B cell (primary cell): ENCODE results near the gene PNMA8C. TPM values are rescaled to one million over a fixed set of nuclear protein-coding genes. Genes with fewer than 3 reads are reported as not detected.

Source experiments
- ATAC-seq: fragments of 200-7000 bp; cut with Tn5 transposase; one replicate; pipeline ENCODE4 v1.10.0; 2021; ENCODE audit warnings: low read depth, mild to moderate bottlenecking, moderate number of reproducible peaks, moderate library complexity
- CTCF ChIA-PET: fragments of 350-600 bp; sonication (Branson Sonifier 250); formaldehyde crosslinking; loops from one replicate; lab custom pipeline; 2021; ENCODE audit warnings: antibody characterized with exemption, inconsistent platforms; lab: Charles Lee
- POLR2A ChIA-PET: fragments of 350-600 bp; sonication (Branson Sonifier 250); formaldehyde crosslinking; loops from one replicate; lab custom pipeline; 2021; ENCODE audit warnings: antibody characterized with exemption; lab: Charles Lee
- DNase-seq: peaks from one replicate; pipeline ENCODE4 v3.0.0; 2013
- H2AFZ ChIP-seq: 2 replicates; pipeline ENCODE4 v1.6.1; 2012; ENCODE audit warnings: mild to moderate bottlenecking, low read depth, low read length; ENCODE audit not compliant: insufficient read depth, poor library complexity, severe bottlenecking
- H3K27ac ChIP-seq, 2 donors: 1 replicate in 1 of 2; 2 replicates in 1 of 2; pipeline ENCODE4 v1.5.1; 2012 to 2013; ENCODE audit warnings: low read length in 2 of 2, mild to moderate bottlenecking in 2 of 2, moderate library complexity in 1 of 2
- H3K27me3 ChIP-seq, 4 experiments: fragments of 200-600 bp in 1 of 4; sonication (generic) in 1 of 4; replicated peaks in 1 of 4; 1 replicate in 2 of 4; 2 replicates in 2 of 4; pipeline versions ENCODE4 v1.6.1 to v1.7.0; 2013 to 2016; ENCODE audit warnings: low read length in 3 of 4, mild to moderate bottlenecking in 2 of 4, mixed read lengths in 1 of 4, moderate library complexity in 1 of 4; ENCODE audit not compliant: insufficient read depth in 4 of 4, control insufficient read depth in 3 of 4; ENCODE audit errors: control extremely low read depth in 1 of 4
- H3K36me3 ChIP-seq, 2 experiments: replicated peaks in 1 of 2; 1 replicate in 1 of 2; 2 replicates in 1 of 2; pipeline versions ENCODE4 v1.6.1 to v1.7.1; 2013; ENCODE audit warnings: low read length in 1 of 2; ENCODE audit not compliant: insufficient read depth in 2 of 2, control insufficient read depth in 1 of 2; ENCODE audit errors: control extremely low read depth in 1 of 2, extremely low read depth in 1 of 2
- H3K4me1 ChIP-seq, 2 donors: fragments of 200-600 bp in 1 of 2; sonication (generic) in 1 of 2; 1 replicate in 1 of 2; 2 replicates in 1 of 2; pipeline versions ENCODE4 v1.5.1 to v1.6.1; 2013 to 2017; ENCODE audit warnings: low read length in 2 of 2; ENCODE audit not compliant: control insufficient read depth in 2 of 2, insufficient read depth in 2 of 2
- H3K4me2 ChIP-seq: replicated peaks from 2 replicates; pipeline ENCODE3; 2012; ENCODE audit warnings: mild to moderate bottlenecking, low read depth, low read length; ENCODE audit not compliant: poor library complexity, severe bottlenecking
- H3K4me3 ChIP-seq, 5 experiments: fragments of 200-600 bp in 1 of 5; sonication (generic) in 1 of 5; 1 replicate in 3 of 5; 2 replicates in 2 of 5; pipeline versions ENCODE4 v1.5.1 to v1.7.0; 2011 to 2016; ENCODE audit warnings: low read length in 4 of 5, mild to moderate bottlenecking in 4 of 5, low read depth in 2 of 5, control low read depth in 1 of 5, moderate library complexity in 1 of 5; ENCODE audit not compliant: insufficient read depth in 1 of 5; ENCODE audit errors: control extremely low read depth in 1 of 5, extremely low read depth in 1 of 5
- H3K79me2 ChIP-seq: fragments of 200-600 bp; sonication (generic); one replicate; pipeline ENCODE4 v1.6.0; 2016; ENCODE audit warnings: low read length; ENCODE audit not compliant: control insufficient read depth, insufficient read depth
- H3K9ac ChIP-seq: fragments of 200-600 bp; sonication (generic); 2 replicates; pipeline ENCODE4 v1.6.1; 2017; ENCODE audit warnings: mild to moderate bottlenecking, low read length, moderate library complexity
- H3K9me3 ChIP-seq, 3 donors: one replicate each; pipeline versions ENCODE4 v1.6.1 to v1.7.1; 2013; ENCODE audit warnings: low read length in 2 of 3; ENCODE audit not compliant: control insufficient read depth in 2 of 3, insufficient read depth in 1 of 3; ENCODE audit errors: control extremely low read depth in 1 of 3
- H4K20me1 ChIP-seq: 2 replicates; pipeline ENCODE4 v1.6.0; 2012; ENCODE audit warnings: mild to moderate bottlenecking, low read length; ENCODE audit not compliant: insufficient read depth, control insufficient read depth, poor library complexity, severe bottlenecking
- H3K27ac Mint-ChIP-seq: one replicate; pipeline ENCODE4 v1.8.0; 2021; ENCODE audit warnings: mixed read lengths
- H3K27me3 Mint-ChIP-seq: one replicate; pipeline ENCODE4 v1.8.0; 2021; ENCODE audit warnings: mixed read lengths
- H3K4me1 Mint-ChIP-seq: one replicate; pipeline ENCODE4 v1.8.0; 2021; ENCODE audit warnings: mixed read lengths
- H3K4me3 Mint-ChIP-seq: one replicate; pipeline ENCODE4 v1.8.0; 2021; ENCODE audit warnings: mixed read lengths
- H3K9me3 Mint-ChIP-seq: one replicate; pipeline ENCODE4 v1.8.0; 2022; ENCODE audit warnings: mixed read lengths; ENCODE audit not compliant: insufficient read depth
- CTCF ChIP-seq: fragments of 200-600 bp; IDR thresholded peaks from one replicate; pipeline ENCODE4 v1.8.0; 2022; ENCODE audit warnings: antibody characterized with exemption, mild to moderate bottlenecking
- EZH2 ChIP-seq: IDR thresholded peaks from 2 replicates; pipeline ENCODE4 v1.6.1; 2012; ENCODE audit warnings: borderline replicate concordance, low read depth, mild to moderate bottlenecking, moderate library complexity, low read length; ENCODE audit not compliant: insufficient read depth, poor library complexity, severe bottlenecking
- WGBS: methylation state at CpG from one replicate; pipeline ENCODE4 v1.1.5; 2013; ENCODE audit warnings: missing lambda C conversion rate; ENCODE audit not compliant: insufficient coverage; 5-methylcytosine and 5-hydroxymethylcytosine counted together
- intact Hi-C: fragments of 100-400 bp; cut with micrococcal nuclease; formaldehyde crosslinking; loops from one replicate; pipeline ENCODE4 v1.10.0; 2022
- polyA plus RNA-seq: library from polyadenylated mRNA; depleted of rRNA; stranded (reverse); fragments of >200 nt; gene quantifications from 2 replicates; pipeline ENCODE4 v1.2.3, GENCODE V29; 2012
- total RNA-seq, 2 donors: library from RNA; stranded (reverse); fragments of 120-200 nt in 1 of 2; gene quantifications; 1 replicate in 1 of 2; 2 replicates in 1 of 2; pipeline versions ENCODE4 v1.2.3 to v1.2.4, GENCODE V29; 2013 to 2022

The PNMA8C gene
- total and polyA plus RNA-seq, 2 donors (not counting 1 experiment from before 2014, with no cell fraction given) = not detected

GRCh38 chr19:46390121-46390858 lies 38.4 kb downstream of the PNMA8C start:
- Mint-ChIP-seq H3K27me3 (no peaks in the 10 kb centered on the region), H3K4me1 (peaks cover 4% of the 10 kb centered on the region), H3K4me3 (no peak overlapping the region), H3K9me3 (no peaks in the 10 kb centered on the region), H3K27ac (no peak overlapping the region)
- no peak overlapping the region for H3K27ac ChIP-seq
- H4K20me1 ChIP-seq = no peaks in the 10 kb centered on the region
- DNase-seq (no peak), ATAC-seq (no peak)
- ChIA-PET CTCF (no interaction called here), POLR2A (no interaction called here)
- peaks cover 0 to 3% of the 10 kb centered on the region in 2 donors for H3K4me1 ChIP-seq
- H3K9ac ChIP-seq = no peak overlapping the region
- H3K79me2 ChIP-seq = no peaks in the 10 kb centered on the region
- WGBS = 97% methylated on average over 7 of the region's 16 CpGs
- TF ChIP-seq EZH2 = no peak
- no peak for TF ChIP-seq CTCF
- H3K4me2 ChIP-seq = no peak overlapping the region
- no peaks in the 10 kb centered on the region for H3K27me3 ChIP-seq
- H3K9me3 ChIP-seq = no peaks in the 10 kb centered on the region
- H3K4me3 ChIP-seq = no peak overlapping the region
- intact Hi-C loops = no loop called here
- H3K36me3 ChIP-seq = peaks cover 0 to 46% of the 10 kb centered on the region in 2 experiments
- no peak overlapping the region for H2AFZ ChIP-seq

- no peaks in the 10 kb centered on the region for H3K4me1 ChIP-seq
- no peaks in the 10 kb centered on the region for H3K27me3 Mint-ChIP-seq
- H3K4me1 Mint-ChIP-seq = no peaks in the 10 kb centered on the region
- no peaks in the 10 kb centered on the region for H3K27me3 ChIP-seq
- ChIA-PET POLR2A (no interaction called here), CTCF (no interaction called here)
- H3K4me2 ChIP-seq = no peak overlapping the region
- no peaks in the 10 kb centered on the region for H3K9me3 Mint-ChIP-seq
- H4K20me1 ChIP-seq = no peaks in the 10 kb centered on the region
- intact Hi-C loops = no loop called here
- no peak overlapping the region for H3K27ac Mint-ChIP-seq
- no peak for TF ChIP-seq CTCF
- no peak for TF ChIP-seq EZH2
- ATAC-seq (no peak), DNase-seq (no peak)
- no peak overlapping the region for H2AFZ ChIP-seq
- H3K79me2 ChIP-seq = no peaks in the 10 kb centered on the region
- H3K4me3 ChIP-seq = no peak overlapping the region
- H3K4me3 Mint-ChIP-seq = no peak overlapping the region
- 97% methylated on average over 21 of the region's 25 CpGs for WGBS
- H3K9me3 ChIP-seq = no peaks in the 10 kb centered on the region
- H3K9ac ChIP-seq = no peak overlapping the region
- H3K27ac ChIP-seq = no peak overlapping the region
- H3K36me3 ChIP-seq = peaks cover 0 to 61% of the 10 kb centered on the region in 2 experiments
Measured at GRCh38 chr19:46388311-46389095, 40.2 kb downstream of the PNMA8C start.
